ENCODE measurements around the gene PUS1.
A peak's percentile ranks its signal among the peaks of the same experiment; 100 is the strongest.

Gene PUS1

DNA sequence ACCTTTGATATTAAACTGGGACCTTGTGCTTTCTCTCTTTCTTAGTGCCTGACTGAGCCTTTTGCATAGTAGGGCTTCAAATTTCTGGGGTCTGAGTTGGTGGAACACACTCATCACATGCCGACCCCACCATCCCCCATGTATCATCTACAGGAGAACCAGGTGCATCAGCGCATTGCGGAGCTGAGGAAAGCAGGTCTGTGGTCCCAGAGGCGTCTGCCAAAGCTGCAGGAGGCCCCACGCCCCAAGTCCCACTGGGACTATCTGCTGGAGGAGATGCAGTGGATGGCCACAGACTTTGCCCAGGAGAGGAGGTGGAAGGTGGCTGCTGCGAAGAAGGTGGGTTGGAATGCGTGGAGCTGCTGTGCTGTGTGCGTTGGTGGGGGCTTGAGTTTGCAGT lies 58.5 kb downstream of the PUS1 start:
- DNase-seq (ENCODE audit: low read depth, low spot score) = no peak
- TF ChIP-seq, protein P1, sequence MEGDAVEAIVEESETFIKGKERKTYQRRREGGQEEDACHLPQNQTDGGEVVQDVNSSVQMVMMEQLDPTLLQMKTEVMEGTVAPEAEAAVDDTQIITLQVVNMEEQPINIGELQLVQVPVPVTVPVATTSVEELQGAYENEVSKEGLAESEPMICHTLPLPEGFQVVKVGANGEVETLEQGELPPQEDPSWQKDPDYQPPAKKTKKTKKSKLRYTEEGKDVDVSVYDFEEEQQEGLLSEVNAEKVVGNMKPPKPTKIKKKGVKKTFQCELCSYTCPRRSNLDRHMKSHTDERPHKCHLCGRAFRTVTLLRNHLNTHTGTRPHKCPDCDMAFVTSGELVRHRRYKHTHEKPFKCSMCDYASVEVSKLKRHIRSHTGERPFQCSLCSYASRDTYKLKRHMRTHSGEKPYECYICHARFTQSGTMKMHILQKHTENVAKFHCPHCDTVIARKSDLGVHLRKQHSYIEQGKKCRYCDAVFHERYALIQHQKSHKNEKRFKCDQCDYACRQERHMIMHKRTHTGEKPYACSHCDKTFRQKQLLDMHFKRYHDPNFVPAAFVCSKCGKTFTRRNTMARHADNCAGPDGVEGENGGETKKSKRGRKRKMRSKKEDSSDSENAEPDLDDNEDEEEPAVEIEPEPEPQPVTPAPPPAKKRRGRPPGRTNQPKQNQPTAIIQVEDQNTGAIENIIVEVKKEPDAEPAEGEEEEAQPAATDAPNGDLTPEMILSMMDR (IDR thresholded peaks at IDR 0.05; ENCODE audit: low read depth, low read length) = no peak
- H3K4me3 ChIP-seq (ENCODE audit: low read depth, low read length) = no peak overlapping the region
- in situ Hi-C loops (cut with HindIII; ENCODE audit: low sequenced_read_pairs) = no loop called here

DNA sequence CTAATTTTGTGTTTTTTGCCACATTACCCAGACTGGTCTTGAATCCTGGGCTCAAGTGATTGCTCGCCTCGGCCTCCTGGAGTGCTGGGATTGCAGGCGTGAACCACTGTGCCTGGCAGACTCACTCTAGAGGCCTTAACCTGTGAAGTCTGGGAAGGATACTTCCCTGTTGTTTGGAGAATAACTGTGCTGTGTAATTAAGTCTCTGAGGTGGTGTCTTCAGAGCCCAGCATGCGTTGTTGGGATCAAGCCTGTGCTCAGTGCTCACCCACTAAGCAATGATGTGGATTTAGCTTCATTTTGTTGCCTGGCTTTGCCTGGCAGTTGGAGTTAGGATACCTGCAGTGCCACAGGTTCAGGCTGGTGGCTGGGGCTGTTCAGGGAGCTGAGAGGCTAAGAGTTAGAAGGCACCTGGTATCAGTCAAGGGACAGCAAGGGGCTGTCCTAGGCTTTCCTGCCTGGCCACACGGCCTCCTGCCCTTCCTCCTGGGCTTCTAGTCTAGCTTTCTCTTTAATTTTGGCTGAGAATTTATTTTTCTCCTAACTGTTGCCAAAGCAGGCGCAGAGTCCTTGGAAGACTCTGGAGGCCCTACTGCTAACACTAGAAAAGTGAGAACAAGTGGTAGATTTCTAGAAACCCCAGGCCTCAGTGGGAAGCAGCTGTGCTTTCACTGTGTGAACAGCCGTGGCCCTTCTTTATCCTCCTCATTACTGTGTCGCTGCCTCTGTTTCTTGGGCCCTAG lies 59.1 kb downstream of the PUS1 start:
- in situ Hi-C loops (cut with HindIII; ENCODE audit: low sequenced_read_pairs) = no loop called here
- no peak for DNase-seq (ENCODE audit: low read depth, low spot score)
- no peak overlapping the region for H3K4me3 ChIP-seq (ENCODE audit: low read depth, low read length)
- TF ChIP-seq, protein P1 (IDR thresholded peaks at IDR 0.05; ENCODE audit: low read depth, low read length) = no peak

DNA sequence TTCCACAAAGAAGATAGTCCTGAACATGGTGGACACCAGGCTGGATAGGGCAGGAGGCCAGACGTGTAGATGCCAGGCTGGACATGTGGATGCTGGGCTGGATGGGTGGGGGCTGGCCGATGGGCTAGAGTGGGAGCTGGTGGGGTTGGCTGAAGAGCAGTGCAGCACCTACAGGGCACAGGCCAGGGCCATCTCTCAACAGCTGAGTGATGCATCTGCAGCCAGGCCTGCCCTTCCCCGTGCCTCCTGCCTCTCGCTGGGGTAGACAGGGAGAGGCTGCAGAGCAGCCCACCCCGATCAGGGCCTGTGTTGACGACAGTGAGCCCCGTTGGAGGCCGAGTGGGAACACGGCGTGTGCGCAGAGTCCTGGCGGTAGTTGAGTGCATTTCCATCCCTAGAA lies 59.9 kb downstream of the PUS1 start:
- DNase-seq (ENCODE audit: low read depth, low spot score) = no peak
- TF ChIP-seq, protein P1 (IDR thresholded peaks at IDR 0.05; ENCODE audit: low read depth, low read length) = no peak
- in situ Hi-C loops (cut with HindIII; ENCODE audit: low sequenced_read_pairs) = no loop called here
- no peak overlapping the region for H3K4me3 ChIP-seq (ENCODE audit: low read depth, low read length)

DNA sequence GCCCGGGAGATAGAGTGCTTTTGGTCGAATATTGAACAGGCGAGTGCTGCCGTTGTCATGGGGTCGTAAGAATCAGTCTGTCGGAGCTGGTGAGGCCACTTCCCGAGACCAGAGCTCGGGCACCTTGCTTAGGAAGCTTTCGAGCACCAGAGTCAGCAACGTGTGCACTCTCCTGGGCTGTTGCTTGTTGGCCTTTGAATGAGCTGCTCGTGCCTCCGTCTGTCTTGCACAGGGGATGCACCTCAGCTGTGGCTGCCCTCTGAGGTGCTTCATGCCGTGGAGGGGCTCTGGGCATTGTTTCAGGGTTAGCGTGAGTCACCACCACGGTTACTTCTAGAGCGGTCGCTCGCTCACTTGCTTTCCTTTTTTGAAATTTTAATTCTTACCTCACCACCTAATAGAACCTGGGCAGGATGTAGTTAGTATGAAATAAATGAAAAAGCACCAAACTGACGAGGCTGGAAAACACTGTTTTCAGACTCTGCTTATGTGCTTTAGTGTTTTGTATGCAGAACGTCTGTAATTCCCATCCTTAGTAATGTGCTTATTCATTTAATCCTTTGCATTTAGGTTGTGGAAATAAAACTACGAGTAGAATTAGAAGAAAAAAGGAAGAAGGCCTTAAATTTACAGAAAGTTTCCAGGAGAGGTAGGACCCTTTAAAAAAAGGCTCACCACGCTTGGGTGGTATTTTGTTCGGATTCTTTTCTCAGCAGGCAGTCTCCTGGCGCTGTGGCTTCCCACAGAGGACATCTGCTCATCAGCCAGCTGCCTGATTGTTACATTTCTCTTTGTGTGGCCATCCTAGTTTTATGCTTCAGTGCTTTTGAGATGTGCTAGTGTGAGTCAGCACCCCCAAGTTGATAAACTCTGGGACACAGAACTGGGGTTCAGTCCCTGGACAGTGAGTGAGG lies 61.2 kb downstream of the PUS1 start:
- in situ Hi-C loops (cut with HindIII; ENCODE audit: low sequenced_read_pairs) = no loop called here
- DNase-seq (ENCODE audit: low read depth, low spot score) = peak; percentile 69
- H3K4me3 ChIP-seq (ENCODE audit: low read depth, low read length) = no peak overlapping the region
- TF ChIP-seq, protein P1 (IDR thresholded peaks at IDR 0.05; ENCODE audit: low read depth, low read length) = no peak

DNA sequence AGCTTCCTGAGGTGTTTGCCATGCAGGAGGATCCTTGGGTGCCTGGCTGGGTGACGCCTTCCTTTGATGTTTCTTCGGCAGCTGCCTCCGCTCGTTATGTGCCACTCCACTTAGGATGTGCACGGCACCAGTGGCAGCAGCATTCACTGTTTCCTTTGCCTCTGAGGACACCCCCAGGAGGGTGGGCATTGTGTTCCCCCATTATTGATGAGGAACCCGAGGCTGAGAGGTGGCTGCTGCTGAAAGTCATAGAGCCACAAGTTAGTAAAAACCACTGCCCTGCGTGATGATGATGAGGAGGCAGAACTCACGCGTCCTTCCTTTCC lies 61.9 kb downstream of the PUS1 start:
- in situ Hi-C loops (cut with HindIII; ENCODE audit: low sequenced_read_pairs) = no loop called here

DNA sequence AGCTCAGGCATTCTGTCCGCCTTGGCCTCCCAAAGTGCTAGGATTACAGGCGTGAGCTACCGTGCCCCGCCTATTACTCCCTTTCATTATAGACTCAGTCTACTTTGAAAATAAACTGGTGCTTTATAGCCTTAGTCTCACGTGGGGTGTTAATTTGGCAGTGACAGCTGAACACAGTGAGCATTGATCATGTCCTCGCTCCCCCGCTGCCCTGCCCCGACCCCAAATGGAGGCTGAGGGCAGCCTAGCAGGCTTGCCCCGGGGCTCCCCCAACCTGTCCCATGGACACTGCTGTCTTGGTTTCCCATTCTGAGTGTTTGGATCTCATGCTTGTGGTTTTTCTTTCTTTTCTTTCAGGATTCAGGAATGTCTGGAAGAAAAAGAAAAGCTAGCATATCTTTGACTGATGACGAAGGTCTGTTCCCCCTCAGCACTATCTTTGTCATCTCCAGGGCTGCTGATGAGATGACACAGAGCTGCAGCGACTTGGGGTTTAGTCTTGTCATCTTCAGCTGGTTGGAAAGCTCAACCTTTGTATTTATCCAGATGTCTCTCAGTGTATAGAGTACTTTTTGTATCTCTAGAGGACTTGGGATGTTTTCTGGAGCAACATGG lies 62.8 kb downstream of the PUS1 start:
- no peak for DNase-seq (ENCODE audit: low read depth, low spot score)

More for the DNA sequence above, 61.9 kb downstream of the PUS1 start:
- DNase-seq (ENCODE audit: low read depth, low spot score) = no peak
- TF ChIP-seq, protein P1 (IDR thresholded peaks at IDR 0.05; ENCODE audit: low read depth, low read length) = no peak
- no peak overlapping the region for H3K4me3 ChIP-seq (ENCODE audit: low read depth, low read length)

More for the DNA sequence above, 62.8 kb downstream of the PUS1 start:
- TF ChIP-seq, protein P1 (IDR thresholded peaks at IDR 0.05; ENCODE audit: low read depth, low read length) = no peak
- H3K4me3 ChIP-seq (ENCODE audit: low read depth, low read length) = no peak overlapping the region
- in situ Hi-C loops (cut with HindIII; ENCODE audit: low sequenced_read_pairs) = no loop called here
